SW 1271 (cell line): Measurements from ENCODE around the gene RPGRIP1.
"Not testable (repeated sequence)": the region's sequence is repeated elsewhere in the genome, so short reads cannot be mapped to it uniquely, and the experiment has no call there.

Experiments used
- DNase-seq, 2 experiments: peaks; one replicate each; lab custom pipeline; 2025; lab: John Stamatoyannopoulos, UW

The RPGRIP1 gene

GRCh38 chr14:21279783-21280182, at the start of gene RPGRIP1:
RPGRIP1 (plus strand) TSS chr14:21280083; CDS start chr14:21287977, 7,894 bp downstream.
- no peak for DNase-seq

GRCh38 chr14:21231020-21231652, 48.7 kb upstream of the RPGRIP1 start:
- DNase-seq: no peak

GRCh38 chr14:21233457-21234076, 46.3 kb upstream of the RPGRIP1 start:
- DNase-seq: no peak

- DNase-seq: no peak
Observed at GRCh38 chr14:21234112-21234511, 45.8 kb upstream of the RPGRIP1 start.

- DNase-seq: no peak
Observed at GRCh38 chr14:21236948-21237797, 42.7 kb upstream of the RPGRIP1 start.

- DNase-seq: no peak
Observed at GRCh38 chr14:21238823-21239518, 40.9 kb upstream of the RPGRIP1 start.

GRCh38 chr14:21240417-21240816, 39.5 kb upstream of the RPGRIP1 start:
- no peak for DNase-seq

GRCh38 chr14:21241218-21241819, 38.6 kb upstream of the RPGRIP1 start:
- DNase-seq: peak in 1 of 2 experiments; percentile 27

GRCh38 chr14:21244544-21244943, 35.3 kb upstream of the RPGRIP1 start:
- DNase-seq: no peak

GRCh38 chr14:21245813-21246212, 34.1 kb upstream of the RPGRIP1 start:
- no peak for DNase-seq

- no peak for DNase-seq
Observed at GRCh38 chr14:21248338-21248737, 31.5 kb upstream of the RPGRIP1 start.

- DNase-seq: no peak
Observed at GRCh38 chr14:21248739-21249411, 31.0 kb upstream of the RPGRIP1 start.

- DNase-seq: no peak
Observed at GRCh38 chr14:21251215-21251614, 28.7 kb upstream of the RPGRIP1 start.

GRCh38 chr14:21252149-21252548, 27.7 kb upstream of the RPGRIP1 start:
- DNase-seq: no peak

- DNase-seq: no peak
Observed at GRCh38 chr14:21255385-21256101, 24.3 kb upstream of the RPGRIP1 start.

- not testable (repeated sequence) for DNase-seq
Observed at GRCh38 chr14:21256102-21256447, 23.8 kb upstream of the RPGRIP1 start.

- no peak for DNase-seq
Observed at GRCh38 chr14:21256539-21257393, 23.1 kb upstream of the RPGRIP1 start.

- DNase-seq: no peak
Observed at GRCh38 chr14:21257394-21257909, 22.4 kb upstream of the RPGRIP1 start.
